ENCODE data around the gene TMPRSS6. TPM values are rescaled to one million over a fixed set of nuclear protein-coding genes. Genes with fewer than 3 reads are reported as not detected.

Gene TMPRSS6
- polyA plus RNA-seq, 1 experiment: not detected

DNA sequence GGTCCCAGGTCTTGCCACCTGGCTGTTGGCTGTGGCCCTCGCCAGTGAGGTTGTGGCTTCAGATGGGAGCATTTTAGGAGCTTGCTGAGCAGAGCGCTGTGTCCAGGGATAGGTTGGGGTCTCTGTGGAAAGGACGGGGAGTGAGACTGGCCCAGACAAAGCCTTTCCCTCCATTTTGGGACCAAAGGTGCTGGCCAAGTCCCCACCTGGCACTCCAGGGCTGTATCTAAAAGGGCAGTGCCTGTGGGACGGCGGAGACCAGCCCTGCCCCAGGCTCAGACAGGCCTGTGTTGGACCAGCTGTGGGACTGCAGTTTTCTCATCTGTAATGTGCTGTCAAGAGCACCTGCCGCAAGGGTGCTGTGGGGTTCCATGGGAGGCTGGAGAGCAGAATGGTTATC lies 62.9 kb downstream of the TMPRSS6 start:
- H3K4me3 ChIP-seq (ENCODE audit: low read depth, low read length): no peak overlapping the region
- DNase-seq (ENCODE audit: low read depth): no peak
- H3K36me3 ChIP-seq (ENCODE audit: control insufficient read depth, insufficient read depth, low read length): no peaks in the 10 kb centered on the region
- TF ChIP-seq, protein P1, sequence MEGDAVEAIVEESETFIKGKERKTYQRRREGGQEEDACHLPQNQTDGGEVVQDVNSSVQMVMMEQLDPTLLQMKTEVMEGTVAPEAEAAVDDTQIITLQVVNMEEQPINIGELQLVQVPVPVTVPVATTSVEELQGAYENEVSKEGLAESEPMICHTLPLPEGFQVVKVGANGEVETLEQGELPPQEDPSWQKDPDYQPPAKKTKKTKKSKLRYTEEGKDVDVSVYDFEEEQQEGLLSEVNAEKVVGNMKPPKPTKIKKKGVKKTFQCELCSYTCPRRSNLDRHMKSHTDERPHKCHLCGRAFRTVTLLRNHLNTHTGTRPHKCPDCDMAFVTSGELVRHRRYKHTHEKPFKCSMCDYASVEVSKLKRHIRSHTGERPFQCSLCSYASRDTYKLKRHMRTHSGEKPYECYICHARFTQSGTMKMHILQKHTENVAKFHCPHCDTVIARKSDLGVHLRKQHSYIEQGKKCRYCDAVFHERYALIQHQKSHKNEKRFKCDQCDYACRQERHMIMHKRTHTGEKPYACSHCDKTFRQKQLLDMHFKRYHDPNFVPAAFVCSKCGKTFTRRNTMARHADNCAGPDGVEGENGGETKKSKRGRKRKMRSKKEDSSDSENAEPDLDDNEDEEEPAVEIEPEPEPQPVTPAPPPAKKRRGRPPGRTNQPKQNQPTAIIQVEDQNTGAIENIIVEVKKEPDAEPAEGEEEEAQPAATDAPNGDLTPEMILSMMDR (IDR thresholded peaks at IDR 0.05; ENCODE audit: insufficient read depth, low read depth, low read length): no peak
- no peaks in the 10 kb centered on the region for H3K27me3 ChIP-seq (ENCODE audit: control insufficient read depth, insufficient read depth, low read length)
- ChIA-PET CTCF (interaction anchor here (0.6 to 3.7 kb wide), 13 partner anchors 9 to 158 kb away, joined by 3 to 12 read pairs (median 5); no protein-coding TSS in a partner anchor), POLR2A (no interaction called here)

DNA sequence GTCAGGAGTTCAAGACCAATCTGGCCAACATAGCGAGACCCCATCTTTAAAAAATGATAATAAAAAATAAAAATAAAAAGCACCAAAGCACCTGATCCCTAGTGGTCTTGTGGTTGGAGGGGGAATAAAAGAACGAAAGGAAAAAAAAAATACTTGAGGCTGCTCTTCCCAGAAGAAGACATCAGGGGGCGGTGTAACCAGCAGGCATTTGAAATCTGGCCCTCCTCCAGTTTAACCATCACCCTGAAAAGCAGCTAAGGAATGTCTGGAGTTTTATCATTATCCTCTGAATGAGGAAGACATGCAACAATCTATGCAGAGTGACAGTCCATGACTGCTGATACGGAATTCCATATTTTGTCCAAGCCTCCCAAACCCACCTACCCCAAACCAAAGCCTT lies 63.6 kb downstream of the TMPRSS6 start:
- Histone ChIP-seq H3K36me3 (ENCODE audit: control insufficient read depth, insufficient read depth, low read length) (no peaks in the 10 kb centered on the region), H3K4me3 (ENCODE audit: low read depth, low read length) (no peak overlapping the region), H3K27me3 (ENCODE audit: control insufficient read depth, insufficient read depth, low read length) (no peaks in the 10 kb centered on the region)
- TF ChIP-seq, protein P1 (IDR thresholded peaks at IDR 0.05; ENCODE audit: insufficient read depth, low read depth, low read length): peak; percentile 74
- no peak for DNase-seq (ENCODE audit: low read depth)
- CTCF ChIA-PET: interaction anchor here (0.6 to 3.7 kb wide), 15 partner anchors 9 to 264 kb away, joined by 3 to 12 read pairs (median 5); no protein-coding TSS in a partner anchor
- POLR2A ChIA-PET: no interaction called here

DNA sequence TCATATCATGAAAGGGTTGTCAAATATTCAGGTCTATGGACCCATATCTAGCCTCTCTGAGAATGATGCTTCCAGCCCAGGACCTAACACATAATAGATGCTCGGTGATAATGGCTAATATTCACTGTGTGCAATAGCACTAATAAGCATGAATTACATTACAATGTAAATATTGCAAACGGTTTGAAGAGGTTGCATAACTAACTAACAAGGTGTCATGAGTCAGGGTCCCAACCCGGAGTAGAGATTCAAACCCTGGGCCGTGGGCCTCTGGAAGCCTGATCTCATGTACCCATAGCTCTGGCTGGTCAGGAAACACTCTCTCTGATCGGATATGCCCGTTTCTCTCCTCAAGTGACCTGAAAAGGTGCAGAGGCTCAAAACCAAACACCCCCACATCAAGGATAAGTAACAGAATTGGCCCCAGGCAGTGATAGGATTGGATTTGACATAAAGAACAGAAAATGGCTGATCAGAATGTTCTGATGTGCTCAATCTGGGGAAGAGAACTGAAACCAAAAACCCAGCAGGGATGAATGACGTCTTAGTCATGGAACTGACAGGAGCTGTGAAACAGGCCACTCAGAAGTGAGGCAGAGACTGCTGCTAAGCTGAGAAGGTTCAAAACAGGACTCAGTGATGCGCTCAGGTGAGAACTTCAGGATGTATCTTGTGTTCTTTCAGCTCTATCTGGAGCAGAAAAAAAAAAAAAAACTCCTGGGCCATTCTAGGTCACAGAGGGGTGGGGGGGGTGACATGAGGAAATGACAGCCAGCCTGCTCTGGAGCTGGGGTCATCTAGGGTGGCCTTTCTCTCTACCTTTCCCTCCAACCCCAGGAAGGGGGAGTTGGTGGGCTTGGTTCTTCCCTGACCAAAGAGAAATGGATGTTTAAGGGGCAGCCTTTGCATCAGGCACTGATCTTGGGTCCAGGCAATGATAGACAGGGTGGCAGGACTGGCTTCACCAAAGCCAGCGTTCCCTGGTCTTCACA lies 64.6 kb downstream of the TMPRSS6 start:
- POLR2A ChIA-PET: no interaction called here
- H3K27me3 ChIP-seq (ENCODE audit: control insufficient read depth, insufficient read depth, low read length): no peaks in the 10 kb centered on the region
- TF ChIP-seq, protein P1 (IDR thresholded peaks at IDR 0.05; ENCODE audit: insufficient read depth, low read depth, low read length): no peak
- no peak overlapping the region for H3K4me3 ChIP-seq (ENCODE audit: low read depth, low read length)
- CTCF ChIA-PET: interaction anchor here (0.9 to 3.7 kb wide), 9 partner anchors 8 to 263 kb away, joined by 3 to 12 read pairs (median 6); no protein-coding TSS in a partner anchor
- no peak for DNase-seq (ENCODE audit: low read depth)
- H3K36me3 ChIP-seq (ENCODE audit: control insufficient read depth, insufficient read depth, low read length): no peaks in the 10 kb centered on the region

DNA sequence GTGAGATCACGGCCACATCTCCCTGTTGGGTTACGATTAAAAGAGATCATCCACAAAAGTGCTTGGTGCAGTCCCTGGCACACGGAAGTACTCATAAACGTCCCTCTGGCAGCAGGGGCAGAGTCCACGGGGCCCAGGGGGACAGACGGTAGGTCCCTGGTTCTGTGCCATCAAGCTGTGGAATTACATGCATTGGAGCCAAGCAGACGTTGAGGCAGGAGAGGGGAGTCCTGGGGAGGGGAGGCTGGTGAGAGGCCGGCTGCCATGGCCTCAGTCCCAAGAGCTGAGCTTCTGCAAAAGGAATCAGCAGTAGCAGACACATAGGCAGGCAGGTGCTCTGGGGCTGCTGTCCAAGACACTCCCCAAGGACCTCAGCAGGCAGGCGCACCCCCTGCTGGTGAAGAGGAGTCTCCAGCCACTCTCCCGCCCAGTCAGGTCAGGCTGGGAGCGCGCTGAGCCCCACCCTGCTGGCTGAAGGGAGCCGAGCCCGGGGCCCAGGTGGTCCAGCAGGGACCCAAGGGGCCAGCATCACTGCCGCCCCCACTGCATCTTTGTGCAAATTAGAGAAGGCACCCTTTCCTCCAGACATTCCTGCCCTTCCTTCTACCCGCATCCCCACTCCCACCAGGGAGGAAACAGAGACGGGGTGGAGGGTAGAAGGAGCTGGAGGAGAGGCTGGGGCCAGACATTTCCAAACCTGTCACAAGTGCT lies 65.5 kb downstream of the TMPRSS6 start:
- POLR2A ChIA-PET: no interaction called here
- no peak overlapping the region for H3K4me3 ChIP-seq (ENCODE audit: low read depth, low read length)

More for the DNA sequence above, 65.5 kb downstream of the TMPRSS6 start:
- CTCF ChIA-PET: interaction anchor here (0.5 to 3.7 kb wide), 13 partner anchors 7 to 318 kb away, joined by 3 to 12 read pairs (median 4); partner anchors contain the start of genes MPST and TST
- no peaks in the 10 kb centered on the region for H3K27me3 ChIP-seq (ENCODE audit: control insufficient read depth, insufficient read depth, low read length)
- TF ChIP-seq, protein P1 (IDR thresholded peaks at IDR 0.05; ENCODE audit: insufficient read depth, low read depth, low read length): peak; percentile 63
- no peak for DNase-seq (ENCODE audit: low read depth)
- no peaks in the 10 kb centered on the region for H3K36me3 ChIP-seq (ENCODE audit: control insufficient read depth, insufficient read depth, low read length)

Measured in BJ (cell line).